Glomerular visceral epithelial cell (primary cell): ENCODE data around the gene DGKI.

Experiments
- DNase-seq: peaks from one replicate; pipeline ENCODE4 v3.0.0-alpha.2; 2016; ENCODE audit errors: extremely low spot score

Gene DGKI

GRCh38 chr7:137351941-137352340, 494.8 kb downstream of the DGKI start:
- DNase-seq, result no peak

GRCh38 chr7:137345799-137346449, 500.9 kb downstream of the DGKI start:
- no peak for DNase-seq

GRCh38 chr7:137343281-137343841, 503.4 kb downstream of the DGKI start, which contains the start of gene PTN:
PTN (minus strand) TSS chr7:137343733; CDS start chr7:137254973, 88,760 bp downstream.
- peak; percentile 51 for DNase-seq

- DNase-seq, result no peak
These were observed 503.9 kb downstream of the DGKI start for GRCh38 chr7:137342828-137343261.

GRCh38 chr7:137342265-137342664, 504.5 kb downstream of the DGKI start:
- no peak for DNase-seq

GRCh38 chr7:137337902-137338301, 508.9 kb downstream of the DGKI start:
- no peak for DNase-seq

GRCh38 chr7:137335814-137336213, 511.0 kb downstream of the DGKI start:
- DNase-seq, result peak; percentile 5

GRCh38 chr7:137331378-137331777, 515.4 kb downstream of the DGKI start:
- peak; percentile 26 for DNase-seq
